IPS-11a (cell line): ENCODE measurements around the gene SCLY.
"Not testable (repeated sequence)": the region's sequence is repeated elsewhere in the genome, so short reads cannot be mapped to it uniquely, and the experiment has no call there.

Experiments
- H3K4me3 ChIP-seq: one replicate; pipeline ENCODE4 v1.5.1; 2013; ENCODE audit warnings: low read depth, low read length, control low read depth

SCLY gene

DNA sequence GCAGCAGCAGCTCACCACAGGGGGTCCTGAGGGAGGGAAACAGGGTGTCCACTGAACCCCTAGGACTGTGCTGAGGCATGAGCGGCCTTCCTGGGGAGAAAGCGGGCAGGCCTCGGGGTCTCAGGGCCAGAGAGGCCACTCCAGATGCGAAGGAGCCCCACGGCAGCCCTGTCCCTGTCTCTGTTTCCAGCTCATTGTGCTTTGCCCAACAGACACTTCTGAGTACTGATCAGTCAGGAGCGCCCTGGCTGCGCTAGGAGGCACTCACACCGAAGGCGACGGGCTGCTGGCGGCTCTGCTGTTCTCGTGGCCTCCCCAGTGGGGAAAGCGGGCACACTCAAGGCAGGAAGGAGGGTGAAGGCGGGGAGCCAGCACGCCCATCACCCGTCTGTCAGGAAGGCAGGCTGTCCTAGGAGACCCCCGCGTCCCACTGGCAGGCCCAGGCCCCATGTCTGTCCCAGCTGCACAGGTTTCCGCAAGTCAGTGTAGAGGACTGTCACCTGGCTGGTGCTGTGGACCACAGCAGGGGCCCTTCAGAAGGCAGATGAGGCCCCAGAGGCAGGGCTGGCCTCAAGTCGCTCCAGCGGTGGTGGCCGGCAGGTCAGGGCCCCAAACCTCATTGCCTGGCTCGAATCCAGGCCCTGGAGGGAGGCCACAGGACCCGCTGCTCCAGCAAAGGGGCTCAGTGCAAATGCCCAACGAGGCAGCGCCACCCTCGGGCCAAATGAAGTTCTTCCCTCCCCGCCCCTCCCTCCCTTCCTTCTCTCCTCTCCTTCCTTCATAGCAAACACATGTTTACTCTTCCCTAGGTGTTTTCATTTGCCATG is 46.1 kb downstream of the SCLY start:
- H3K4me3 ChIP-seq = no peak overlapping the region

DNA sequence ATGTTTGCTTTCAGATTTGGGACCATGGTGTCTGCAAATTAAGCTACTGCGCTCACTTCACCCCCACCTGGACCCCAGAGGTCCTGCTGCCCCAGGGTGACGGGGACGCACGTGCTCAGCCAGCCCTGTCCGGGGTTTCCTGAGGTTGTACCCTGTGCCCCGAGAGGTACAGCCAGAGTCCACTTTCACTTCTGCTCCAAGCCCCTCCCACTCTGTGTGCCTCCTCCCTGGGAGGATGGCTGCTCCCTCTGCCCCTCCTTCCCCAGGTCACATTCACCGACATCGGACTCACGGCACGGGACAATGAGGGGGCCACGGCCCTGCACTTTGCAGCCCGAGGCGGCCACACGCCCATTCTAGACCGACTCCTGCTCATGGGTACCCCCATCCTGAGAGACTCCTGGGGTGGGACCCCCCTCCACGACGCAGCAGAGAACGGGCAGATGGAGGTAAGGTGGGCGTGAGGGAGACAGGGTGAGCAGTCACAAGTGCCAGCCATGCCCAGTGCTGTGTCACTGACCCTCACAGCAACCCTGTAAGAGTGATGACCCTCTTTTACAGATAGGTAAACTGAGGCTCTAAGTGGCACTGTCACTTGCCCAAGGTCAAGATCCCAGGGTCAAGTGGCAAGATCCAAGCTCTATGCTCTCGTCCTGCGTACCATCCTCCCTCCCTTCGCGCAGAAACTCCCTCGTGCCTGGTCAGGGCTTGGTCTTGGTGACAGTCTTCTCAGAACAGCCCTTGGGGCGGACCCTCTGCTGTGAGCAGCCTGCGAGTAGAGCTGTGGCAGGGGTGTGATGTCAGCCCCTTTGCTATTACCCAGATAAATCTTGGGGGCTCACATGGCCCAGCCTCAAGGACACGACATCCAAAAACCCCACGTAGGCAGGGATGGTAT is 47.0 kb downstream of the SCLY start:
- no peak overlapping the region for H3K4me3 ChIP-seq

DNA sequence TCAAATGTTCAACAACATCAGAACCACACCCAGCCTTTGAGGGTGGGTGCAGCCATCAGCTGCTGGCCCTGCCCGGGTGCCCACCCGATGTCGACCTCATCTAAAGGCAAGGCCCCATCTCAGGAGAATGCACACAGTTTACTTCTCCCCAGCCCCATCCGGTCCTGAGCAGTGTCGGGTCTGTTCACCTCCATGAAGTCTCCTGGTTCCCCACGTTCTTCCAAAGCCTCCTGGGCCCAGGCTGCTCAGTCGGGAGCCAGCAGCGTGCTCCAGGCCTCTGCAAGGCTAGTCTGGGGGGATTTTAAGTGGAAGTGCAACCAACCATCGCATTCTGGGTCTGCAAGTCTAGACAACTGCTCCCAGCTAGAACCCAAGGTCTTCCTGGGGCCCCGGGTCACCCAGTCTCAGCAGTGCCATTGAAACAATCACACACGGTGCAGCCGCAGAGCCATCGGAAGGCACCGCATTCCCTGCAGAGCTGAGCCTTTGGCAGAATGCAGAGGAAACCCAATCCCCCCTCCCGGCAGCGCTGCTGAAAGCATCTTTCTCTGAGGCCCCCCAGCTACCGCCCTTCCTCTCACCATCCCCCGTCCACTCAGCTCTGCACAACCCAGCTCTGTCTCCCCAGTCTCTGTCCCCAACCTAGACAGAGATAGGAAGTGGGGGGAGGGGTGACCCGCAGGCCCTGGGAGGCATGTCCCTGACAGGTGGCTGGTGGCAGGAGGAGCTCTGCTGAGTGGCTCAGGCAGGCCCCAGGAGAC is 47.8 kb downstream of the SCLY start:
- H3K4me3 ChIP-seq = no peak overlapping the region

DNA sequence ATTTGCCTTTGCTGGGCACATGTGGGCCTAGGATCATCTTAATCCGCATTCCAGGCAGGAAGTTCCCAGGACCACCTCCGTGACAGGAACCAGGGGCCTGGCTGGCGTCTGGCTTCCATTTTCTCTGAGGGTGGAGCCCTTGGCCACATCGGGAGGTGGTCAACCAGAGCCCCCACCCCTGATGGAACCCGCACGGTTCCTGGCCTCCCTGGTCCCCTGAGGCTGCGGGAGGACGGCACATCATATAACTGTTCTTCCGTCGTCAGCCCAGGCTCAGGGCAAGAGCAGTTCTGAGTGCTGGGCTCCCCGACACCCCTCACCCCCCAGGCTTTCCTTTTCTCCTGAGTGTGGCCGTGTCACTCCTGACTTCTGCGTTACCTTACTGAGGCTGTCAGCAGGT is 52.8 kb downstream of the SCLY start:
- H3K4me3 ChIP-seq = no peak overlapping the region

DNA sequence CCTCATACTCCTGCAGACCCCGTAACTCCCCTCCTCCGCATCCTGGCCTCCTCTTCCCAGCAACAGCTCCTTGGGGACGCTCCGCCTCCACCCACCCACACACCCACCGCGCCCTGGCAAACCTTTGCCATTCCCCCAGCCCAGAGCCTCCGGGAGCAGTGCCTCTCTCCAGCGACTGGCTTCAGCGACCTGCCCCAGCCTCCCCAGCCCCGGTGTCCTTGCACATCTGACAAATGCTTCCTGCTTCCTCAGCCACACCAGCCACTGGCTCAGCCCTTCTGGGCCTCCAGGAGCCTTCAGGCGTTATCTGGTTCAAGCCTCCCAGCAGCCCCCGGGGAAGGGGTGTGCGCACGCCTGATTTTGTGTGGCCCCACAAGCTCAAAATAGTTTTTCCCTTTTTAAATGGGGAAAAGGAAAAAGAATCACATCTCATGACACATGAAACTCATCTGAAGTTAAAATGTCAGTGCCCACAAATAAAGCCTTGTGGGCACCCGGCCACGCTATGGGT is 53.6 kb downstream of the SCLY start:
- no peak overlapping the region for H3K4me3 ChIP-seq

DNA sequence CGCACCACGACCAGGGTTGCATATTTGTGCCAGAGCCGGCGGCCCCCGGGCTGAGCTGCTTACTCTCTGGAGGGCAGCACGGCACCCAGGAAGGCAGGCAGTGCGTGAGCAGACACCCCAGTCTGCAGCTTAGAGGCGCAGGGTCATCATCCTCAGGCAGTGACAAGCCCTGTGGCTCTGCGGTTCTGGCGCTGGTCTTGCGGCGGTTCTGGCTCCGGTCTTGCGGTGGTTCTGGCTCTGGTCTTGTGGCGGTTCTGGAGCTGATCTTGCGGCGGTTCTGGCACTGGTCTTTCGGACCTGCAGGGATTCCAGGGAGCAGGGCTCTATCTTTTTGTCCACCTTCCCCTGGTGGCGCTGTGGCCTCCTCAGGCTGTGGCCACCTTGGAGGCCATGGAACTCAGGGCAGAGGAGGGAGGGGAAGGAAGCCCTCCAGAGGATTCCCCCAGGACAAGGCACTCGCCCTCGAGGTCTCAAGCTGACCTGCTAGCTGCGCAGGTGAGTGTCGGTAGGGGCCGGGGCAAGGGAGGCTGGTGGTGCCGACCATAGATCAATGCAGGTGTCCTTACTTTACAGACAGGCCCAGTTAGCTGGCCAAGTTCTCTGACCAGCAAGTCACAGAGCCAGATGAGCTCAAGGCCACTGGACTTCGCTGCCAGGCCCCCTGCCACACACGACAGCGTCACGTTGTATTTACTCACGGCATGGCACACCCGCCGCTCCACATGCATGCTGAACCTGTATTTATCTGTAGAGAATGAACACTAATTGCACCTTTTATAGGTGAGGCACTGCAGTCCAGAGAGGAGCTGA is 54.3 kb downstream of the SCLY start:
- no peak overlapping the region for H3K4me3 ChIP-seq

DNA sequence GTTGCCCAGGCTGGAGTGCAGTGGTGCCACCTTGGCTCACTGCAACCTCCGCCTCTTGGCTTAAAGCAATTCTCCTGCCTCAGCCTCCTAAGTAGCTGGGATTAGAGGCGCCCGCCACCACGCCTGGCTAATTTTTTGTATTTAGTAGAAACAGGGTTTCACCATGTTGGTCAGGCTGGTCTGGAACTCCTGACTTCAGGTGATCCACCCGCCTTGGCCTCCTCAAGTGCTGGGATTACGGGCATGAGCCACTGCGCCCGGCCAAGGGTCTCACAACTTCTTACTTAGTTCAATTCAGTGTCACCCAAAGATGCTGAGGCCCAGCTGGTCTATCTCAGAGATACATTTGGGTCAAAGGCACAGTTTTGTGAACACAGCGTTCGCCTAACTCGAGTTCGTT is 54.9 kb downstream of the SCLY start:
- H3K4me3 ChIP-seq = not testable (repeated sequence)

DNA sequence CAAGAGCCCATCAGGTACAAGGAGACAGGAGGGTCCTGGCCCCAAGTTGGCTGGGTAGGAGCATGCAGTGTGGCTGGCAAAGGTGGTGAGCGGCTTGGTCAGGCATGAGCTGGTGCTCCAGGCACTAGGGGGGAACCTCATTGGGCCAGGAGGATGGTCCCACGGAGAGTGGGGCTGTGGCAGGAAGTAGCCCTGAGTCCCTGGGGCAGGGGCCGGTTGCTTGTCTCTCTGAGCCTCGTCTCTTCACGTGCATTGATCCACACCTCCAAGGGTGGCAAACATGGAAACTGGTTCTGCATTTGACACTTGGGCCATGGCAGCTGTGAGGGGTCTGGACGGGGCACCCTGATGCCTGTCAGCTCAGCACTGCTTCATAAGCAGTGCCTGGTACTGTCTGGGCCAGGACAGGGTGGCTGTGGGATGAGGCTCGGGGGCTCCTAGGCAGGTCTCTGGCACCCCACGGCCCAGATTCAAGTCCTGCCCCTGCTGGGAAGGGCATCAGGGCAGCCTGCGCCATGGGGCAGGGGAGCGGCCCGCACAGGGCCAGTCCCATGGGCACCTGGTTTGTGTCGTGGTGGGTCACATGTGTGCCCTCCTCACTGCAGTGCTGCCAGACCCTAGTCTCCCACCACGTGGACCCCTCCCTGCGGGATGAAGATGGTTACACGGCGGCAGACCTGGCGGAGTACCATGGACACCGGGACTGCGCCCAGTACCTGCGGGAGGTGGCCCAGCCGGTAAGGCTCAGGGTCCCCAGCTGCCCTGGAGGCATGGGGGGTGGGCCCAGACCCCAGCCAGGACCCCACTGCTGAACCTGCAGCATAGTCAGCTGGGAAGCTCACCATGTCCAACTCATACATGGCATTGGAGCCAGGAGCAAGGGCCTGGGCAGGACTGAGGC is 55.7 kb downstream of the SCLY start:
- H3K4me3 ChIP-seq = no peak overlapping the region

DNA sequence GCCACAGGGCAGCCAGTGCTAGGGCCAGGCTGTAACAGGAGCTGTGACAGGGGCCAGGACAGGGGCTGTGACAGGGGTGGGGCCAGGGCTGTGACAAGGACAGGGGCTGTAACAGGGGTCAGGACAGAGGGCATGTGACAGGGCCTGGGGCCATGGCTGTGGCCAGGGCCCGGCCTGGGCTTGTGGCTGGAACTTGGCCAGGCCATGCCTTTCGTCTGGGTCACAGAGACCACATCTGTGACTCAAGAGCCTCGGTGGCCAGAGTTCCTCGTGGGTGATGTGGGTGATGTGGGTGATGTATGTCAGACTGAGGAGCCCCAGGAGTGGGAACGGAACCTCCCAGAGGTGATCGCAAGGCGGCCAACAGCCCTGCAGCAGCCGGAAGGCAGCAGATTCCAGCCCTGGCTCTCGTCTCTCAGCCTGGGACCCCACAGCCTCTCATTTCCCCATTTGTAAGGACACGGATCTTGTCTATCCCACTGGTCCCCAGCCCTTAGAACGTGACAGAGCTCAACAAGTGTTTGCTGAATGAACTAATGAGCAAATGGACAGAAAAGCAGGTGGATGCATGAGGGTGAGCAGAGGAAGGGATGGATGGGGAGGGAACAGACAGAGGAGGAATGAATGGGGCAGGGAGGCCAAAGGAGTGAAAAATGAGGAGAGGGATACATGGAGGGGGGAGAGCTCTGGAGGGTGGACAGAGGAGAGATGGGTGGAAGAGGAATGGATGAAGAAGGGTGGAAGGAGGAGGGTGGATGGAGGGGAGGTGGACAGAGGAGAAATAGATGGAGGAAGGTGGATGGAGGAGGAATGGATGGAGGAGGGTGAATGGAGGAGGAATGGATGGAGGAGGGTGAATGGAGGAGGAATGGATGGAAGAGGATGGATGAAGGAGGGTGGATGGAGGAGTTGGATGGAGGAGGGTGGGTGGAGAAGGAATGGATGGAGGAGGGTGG is 56.7 kb downstream of the SCLY start:
- no peak overlapping the region for H3K4me3 ChIP-seq

DNA sequence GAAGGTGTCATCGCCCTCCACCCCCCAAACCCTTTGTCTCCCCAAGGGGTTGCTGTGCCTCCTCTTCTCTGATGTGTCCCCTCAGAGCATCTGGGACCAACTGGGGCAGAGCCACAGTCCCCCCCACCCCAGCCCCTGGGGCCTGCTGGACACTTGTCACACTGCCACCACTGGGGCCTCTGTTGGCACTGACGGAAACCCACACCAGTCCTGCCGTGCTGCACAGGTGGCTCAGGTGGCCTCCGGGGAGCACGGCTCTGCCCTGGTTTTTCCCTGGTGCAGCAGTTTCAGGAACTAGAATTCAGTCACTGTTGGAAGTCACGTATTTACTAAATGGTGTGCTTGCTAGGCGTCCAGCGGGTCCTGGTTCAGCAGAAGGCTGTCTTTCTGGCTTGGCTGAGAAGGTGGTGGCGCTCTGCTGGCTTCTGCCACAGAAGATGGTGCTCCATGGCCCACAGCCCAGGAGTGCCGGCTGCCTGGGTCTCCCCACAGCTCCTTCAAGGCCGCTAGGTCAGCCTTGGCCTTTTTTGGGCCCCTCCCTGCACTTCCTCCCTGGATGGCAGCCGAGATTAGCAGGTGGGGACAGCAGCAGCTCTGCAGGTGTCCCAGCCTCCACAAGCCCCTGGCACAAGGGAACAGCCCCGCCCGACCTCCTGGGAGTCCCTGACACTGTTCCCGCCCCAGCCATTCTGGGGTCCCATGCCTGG is 59.1 kb downstream of the SCLY start:
- no peak overlapping the region for H3K4me3 ChIP-seq

DNA sequence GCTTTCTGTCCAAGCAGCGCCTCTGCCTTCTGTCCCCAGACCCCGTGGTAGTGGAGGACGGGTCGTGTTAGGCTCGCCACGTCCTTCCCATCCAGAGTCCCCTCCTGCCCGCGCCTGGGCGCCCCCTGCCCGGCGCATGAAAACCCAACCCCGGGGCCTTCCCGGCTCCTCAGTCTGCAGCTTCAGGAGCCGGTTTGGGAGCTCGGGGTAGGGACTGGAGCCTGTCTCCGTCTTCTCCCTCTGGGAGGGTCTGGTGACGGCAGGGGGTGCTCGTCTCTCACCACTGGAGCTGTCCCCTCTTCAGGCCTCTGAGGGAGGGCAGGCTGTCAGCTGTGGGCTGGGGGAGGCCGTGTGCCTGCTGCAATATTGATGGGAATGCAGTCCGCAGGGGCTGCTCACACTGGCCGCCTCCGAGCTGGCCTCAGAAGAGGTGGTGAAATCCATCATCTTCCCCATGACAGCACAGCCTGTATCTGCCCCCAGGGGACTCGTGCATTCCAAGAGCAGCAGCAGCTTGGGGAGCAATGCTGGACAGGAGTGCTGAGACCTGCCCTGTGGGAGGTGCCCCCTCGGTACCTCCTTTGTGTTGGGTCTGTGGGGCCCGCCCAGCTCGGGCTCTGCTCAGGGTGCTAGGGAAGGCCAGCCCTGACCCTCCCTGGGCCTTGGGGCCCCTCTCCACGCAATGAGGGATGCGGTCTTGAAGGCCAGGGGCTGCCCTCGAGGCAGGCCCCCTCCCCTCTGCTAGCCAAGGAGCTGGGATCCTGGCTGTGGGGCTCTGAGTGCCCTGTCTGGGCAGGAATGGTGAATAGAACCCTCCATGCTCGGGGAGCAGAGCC is 59.9 kb downstream of the SCLY start:
- no peak overlapping the region for H3K4me3 ChIP-seq

DNA sequence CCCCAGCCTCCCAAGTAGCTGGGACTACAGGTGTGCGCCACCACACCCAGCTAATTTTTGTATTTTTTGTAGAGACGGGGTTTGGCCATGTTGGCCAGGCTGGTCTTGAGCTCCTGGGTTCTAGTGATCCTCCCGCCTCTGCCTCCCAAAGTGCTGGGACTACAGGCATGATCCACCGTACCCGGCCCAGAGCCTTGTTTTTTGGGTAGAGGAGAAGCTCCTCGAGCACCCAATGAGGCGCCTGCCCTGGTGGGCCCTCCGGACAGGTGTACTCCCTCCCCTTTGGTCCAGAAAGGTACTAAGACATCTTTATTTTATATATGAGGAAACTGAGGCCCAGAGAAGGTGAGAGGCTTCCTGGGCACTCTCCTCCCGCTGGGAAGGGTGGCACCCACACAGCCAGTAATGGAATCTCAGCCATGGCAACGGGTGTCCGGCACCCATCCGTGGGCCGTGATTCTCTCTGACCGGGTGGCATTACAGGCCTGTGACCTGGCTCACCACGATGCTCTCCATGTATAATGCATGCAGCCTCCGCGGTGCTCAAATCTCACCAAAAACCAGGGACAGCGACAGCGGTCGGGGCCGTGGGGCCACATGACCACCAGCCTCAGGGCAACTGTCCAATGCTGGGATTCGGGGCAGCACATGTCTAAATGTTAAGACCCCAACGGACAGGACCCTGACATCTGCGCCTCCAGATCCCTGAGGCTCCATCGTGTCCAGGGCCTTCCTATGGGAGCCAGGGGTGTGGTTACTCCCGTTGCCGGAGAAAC is 60.9 kb downstream of the SCLY start:
- H3K4me3 ChIP-seq = no peak overlapping the region

DNA sequence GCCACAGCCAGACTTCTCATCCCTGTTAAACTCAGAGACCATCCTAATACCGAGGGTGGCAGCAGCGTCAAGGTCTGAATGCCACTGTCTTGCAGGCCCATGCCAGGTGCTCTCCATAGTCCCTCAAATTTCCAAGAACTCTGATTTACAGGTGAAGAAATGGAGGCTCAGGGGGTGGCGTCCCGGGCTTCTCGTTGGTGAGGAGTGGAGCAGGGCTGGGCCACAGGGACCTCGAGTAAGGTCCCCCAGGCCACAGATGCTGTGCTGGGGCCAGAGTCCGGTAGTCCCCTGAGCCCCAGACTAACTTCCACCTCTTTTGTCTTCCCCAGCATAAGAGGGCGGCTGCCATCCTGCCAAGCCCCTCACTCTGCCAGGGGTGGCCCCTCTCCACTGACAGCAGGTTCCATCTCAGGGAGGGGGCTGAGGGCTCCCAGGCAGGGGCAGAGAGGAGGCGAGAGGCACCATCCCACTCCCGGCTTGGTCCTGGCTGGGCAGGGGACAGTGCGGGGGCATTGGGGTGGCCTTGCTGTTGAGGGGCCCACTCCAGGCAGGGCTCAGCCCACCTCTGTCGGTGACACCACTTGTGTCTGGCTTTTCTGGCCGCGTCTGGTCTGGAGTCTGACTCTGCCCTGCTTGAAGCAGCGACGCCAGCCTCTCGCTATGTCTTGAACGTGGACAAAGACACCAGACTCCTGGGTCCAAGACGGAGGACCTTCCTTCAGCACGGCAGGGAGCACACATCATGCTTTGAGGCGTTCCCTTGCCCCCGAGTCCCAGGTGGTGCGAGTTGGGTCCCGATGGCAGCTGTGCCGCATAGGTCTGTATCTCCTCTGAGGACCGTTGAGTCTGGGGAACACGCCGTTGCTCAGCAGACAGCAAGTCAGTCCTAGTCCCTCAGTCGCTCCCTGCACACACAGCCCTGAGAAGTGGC is 61.8 kb downstream of the SCLY start:
- no peak overlapping the region for H3K4me3 ChIP-seq

DNA sequence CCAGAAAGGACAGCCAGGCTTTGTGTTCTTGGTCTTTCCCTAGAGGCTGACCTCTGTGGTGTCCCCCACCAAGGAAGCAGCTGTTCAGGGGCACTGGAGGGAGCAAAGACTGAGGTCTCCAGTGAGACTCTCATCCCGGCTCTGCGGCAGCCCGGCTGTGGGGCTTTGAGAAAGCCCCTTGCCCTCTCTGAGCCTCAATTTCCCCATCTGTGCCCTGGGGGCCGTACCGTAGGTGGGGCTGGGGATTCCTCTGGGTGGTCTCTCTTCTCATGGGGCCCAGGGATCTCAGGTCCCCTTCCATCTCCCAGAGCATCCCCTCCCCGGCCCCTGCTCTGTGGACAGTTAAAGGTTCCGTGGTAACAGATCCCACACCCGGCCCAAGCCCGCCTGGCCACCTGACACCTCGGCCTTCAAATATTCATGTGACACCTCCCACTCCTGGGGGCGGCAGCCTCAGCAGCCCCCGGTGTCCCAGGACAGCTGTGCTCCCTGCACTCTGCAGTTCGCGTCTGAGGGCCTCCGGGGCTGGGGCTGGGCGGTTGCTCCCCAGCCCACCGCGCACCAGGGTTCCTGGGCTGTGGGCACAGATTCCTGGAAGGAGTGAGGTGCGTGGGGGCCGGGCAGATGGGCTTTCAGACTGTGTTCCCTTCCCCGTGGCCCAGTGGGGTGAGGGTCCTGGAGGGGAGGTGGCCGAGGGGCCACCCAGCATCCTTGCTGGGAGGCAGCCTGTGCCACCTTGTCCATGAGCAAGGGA is 62.6 kb downstream of the SCLY start:
- no peak overlapping the region for H3K4me3 ChIP-seq
